Activated T-cell treated with anti-CD3 and anti-CD28 coated beads, Interleukin-2, amount 50 U/mL, for 1 hour (primary cell): Measurements from ENCODE around the gene ADGRL3.
"Not testable (repeated sequence)": the region's sequence is repeated elsewhere in the genome, so short reads cannot be mapped to it uniquely, and the experiment has no call there.

Experiments
- DNase-seq: peaks from one replicate; pipeline ENCODE4 v3.0.0-alpha.2; 2020

ADGRL3 gene

GRCh38 chr4:61293707-61294400 lies 93.7 kb downstream of the ADGRL3 start:
- no peak for DNase-seq

GRCh38 chr4:61294936-61295335 lies 94.8 kb downstream of the ADGRL3 start:
- DNase-seq, result no peak

GRCh38 chr4:61296144-61296543 lies 96.0 kb downstream of the ADGRL3 start:
- DNase-seq, result no peak

GRCh38 chr4:61298178-61298740 lies 98.1 kb downstream of the ADGRL3 start:
- DNase-seq, result no peak

- no peak for DNase-seq
Measured at GRCh38 chr4:61299316-61299715, 99.2 kb downstream of the ADGRL3 start.

GRCh38 chr4:61300266-61300844 lies 100.2 kb downstream of the ADGRL3 start:
- no peak for DNase-seq

GRCh38 chr4:61301271-61301670 lies 101.1 kb downstream of the ADGRL3 start:
- no peak for DNase-seq

- no peak for DNase-seq
Measured at GRCh38 chr4:61308033-61308432, 107.9 kb downstream of the ADGRL3 start.

- DNase-seq, result no peak
Measured at GRCh38 chr4:61309616-61310015, 109.5 kb downstream of the ADGRL3 start.

- DNase-seq, result no peak
Measured at GRCh38 chr4:61312526-61312925, 112.4 kb downstream of the ADGRL3 start.

GRCh38 chr4:61318431-61318830 lies 118.3 kb downstream of the ADGRL3 start:
- DNase-seq, result no peak

GRCh38 chr4:61319156-61319555 lies 119.0 kb downstream of the ADGRL3 start:
- no peak for DNase-seq

- DNase-seq, result no peak
Measured at GRCh38 chr4:61320154-61320553, 120.0 kb downstream of the ADGRL3 start.

- DNase-seq, result no peak
Measured at GRCh38 chr4:61320631-61321030, 120.5 kb downstream of the ADGRL3 start.

GRCh38 chr4:61332693-61333092 lies 132.6 kb downstream of the ADGRL3 start:
- no peak for DNase-seq

- no peak for DNase-seq
Measured at GRCh38 chr4:61333490-61333889, 133.4 kb downstream of the ADGRL3 start.

- no peak for DNase-seq
Measured at GRCh38 chr4:61335241-61335763, 135.2 kb downstream of the ADGRL3 start.

- no peak for DNase-seq
Measured at GRCh38 chr4:61336488-61336887, 136.4 kb downstream of the ADGRL3 start.

GRCh38 chr4:61336916-61337315 lies 136.8 kb downstream of the ADGRL3 start:
- no peak for DNase-seq

GRCh38 chr4:61342061-61342460 lies 141.9 kb downstream of the ADGRL3 start:
- DNase-seq, result no peak

- no peak for DNase-seq
Measured at GRCh38 chr4:61350932-61351331, 150.8 kb downstream of the ADGRL3 start.

- no peak for DNase-seq
Measured at GRCh38 chr4:61356696-61357095, 156.6 kb downstream of the ADGRL3 start.

- DNase-seq, result no peak
Measured at GRCh38 chr4:61359301-61359700, 159.2 kb downstream of the ADGRL3 start.

- not testable (repeated sequence) for DNase-seq
Measured at GRCh38 chr4:61372817-61373216, 172.7 kb downstream of the ADGRL3 start.
